HG03175 (cell line): ENCODE results near the gene GRB2.
"Not testable (repeated sequence)": the region's sequence is repeated elsewhere in the genome, so short reads cannot be mapped to it uniquely, and the experiment has no call there.

Experiments used
- ATAC-seq: cut with Tn5 transposase; IDR thresholded peaks from one replicate; pipeline ENCODE4 v1.9.1; 2021; ENCODE audit warnings: mild to moderate bottlenecking, moderate library complexity; ENCODE audit not compliant: unreplicated experiment

The GRB2 gene

DNA sequence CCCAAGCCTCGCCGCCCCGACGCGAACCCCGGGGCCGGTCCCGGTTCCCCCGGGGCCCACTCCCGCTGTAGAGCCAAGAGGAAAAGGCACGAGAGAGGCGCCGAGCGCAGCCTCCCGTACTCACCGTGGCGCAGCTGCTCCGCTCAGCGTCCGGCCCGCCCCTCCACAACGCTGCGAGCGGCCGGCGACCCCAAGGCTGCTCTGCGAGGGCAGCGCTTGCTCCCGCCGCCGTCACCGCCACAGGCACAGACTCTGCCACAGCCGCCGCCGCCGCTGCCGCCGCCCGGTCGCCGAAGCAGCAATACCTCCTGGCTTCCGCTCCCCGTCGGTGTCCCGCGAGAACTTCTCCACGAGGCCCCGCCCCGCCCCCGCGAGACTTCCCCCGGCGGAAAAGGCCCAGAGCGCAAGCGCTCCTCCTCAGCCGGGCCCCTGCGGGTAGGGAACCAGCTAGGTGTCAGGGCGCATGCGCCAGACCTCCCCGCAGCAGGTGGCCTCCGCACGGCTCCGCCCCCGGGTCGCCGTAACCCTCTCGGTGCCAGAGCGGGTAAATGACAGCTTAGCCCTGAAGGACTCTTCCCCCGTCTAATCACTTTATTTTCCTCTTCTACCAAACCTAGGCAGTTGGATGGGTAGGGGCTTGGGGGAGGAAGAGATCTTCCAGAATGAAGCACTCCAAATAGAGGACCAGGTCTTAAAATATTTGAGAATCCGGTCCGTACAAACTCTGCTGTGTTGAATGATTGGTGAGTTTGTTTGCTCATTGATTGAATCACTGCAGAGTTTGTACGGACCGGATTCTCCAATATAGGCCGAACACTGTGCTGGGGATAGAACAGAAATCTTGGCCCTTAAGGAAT is at the start of gene GRB2:
GRB2 (minus strand) TSS at position 314 of the 857 bp plus-strand sequence. CDS start 12,050 bp downstream, outside the sequence.
- ATAC-seq, result peak; percentile 83

DNA sequence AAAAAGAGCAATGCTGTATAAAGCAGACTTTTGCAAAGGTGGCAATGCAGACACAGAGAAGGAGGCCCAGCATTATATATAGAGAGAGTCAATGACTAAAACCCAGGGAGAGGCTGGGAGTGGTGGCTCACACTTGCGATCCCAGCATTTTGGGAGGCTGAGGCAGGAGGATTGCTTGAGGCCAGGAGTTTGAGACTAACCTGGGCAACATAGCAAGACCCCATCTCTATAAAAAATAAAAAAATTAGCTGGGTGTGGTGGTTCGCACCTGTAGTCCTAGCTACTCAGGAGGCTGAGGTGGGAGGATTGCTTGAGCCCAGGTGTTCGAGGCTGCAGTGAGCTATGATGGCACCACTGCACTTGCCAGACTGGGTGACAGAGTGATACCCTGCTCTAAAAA is 49.2 kb upstream of the GRB2 start:
- ATAC-seq, result not testable (repeated sequence)

DNA sequence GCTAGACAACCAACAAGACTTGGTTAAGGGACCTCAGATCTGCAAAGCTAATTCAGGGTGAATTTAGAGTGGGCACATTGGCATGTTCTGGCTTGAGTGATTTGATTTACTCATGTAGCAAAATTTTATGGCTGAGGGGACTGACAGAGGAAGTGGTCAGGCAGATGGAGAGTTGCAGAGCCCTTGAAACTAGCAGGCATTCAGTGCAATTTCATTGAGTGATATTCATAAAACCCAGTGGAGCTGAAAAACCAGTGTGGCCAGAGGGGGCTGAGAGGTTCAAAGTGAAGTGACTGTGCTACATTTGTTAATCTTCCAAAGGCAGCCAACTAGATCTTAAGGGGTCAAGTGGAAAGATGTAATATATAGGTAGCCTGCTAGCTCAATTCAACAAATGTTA is 48.7 kb upstream of the GRB2 start:
- no peak for ATAC-seq

DNA sequence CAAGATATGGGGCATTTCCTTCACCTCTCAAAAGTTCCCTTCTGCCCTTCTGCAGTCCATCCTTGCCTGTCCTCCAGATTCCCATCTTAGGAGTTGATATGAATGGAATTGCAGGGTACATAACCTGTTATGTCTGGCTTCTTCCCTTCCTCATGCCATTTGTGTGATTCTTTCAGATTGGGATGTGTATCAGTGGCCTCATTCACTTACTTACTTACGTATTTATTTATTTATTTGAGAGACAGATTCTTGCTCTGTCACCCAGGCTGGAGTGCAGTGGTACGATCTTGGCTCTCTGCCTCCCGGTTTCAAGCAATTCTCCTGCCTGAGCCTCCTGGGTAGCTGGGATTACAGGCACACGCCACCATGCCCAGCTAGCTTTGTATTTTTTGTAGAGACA is 44.8 kb upstream of the GRB2 start:
- no peak for ATAC-seq

DNA sequence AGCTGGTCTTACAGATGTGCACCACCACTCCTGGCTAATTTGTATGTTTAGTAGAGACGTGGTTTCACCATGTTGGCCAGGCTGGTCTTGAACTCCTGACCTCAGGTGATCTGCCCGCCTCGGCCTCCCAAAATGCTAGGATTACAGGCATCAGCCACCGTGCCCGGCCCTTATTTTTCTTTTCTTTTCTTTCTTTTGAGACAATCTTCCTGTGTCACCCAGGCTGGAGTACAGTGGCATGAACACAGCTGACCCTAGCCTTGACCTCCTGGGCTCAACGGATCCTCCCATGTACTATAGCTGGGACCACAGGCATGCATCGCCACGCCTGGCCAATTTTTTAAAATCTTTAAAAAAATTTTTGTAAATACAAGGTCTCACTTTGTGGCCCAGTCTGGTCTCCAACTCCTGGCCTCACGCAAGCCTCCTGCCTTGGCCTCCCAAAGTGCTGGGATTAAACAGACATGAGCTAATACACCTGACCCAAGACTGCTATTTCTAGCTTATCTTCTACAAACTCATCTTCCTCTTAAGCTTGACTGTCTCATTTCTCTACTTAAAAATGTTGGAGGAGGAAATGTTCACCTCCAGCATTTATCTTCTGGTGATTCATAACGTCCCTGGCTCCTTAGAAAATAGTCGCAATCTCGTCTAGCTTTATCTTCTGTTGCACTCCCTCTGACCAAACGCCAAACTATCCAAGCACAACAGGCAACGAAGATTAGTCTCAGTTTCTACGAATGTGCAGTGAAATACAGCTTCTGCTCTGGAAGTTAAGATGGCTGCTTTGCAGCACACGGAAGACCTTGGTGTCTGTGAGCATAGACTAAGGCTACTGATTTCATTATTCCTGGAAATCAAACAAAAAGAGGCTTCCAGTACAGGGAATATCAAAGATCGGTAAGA is 42.7 kb upstream of the GRB2 start:
- no peak for ATAC-seq

DNA sequence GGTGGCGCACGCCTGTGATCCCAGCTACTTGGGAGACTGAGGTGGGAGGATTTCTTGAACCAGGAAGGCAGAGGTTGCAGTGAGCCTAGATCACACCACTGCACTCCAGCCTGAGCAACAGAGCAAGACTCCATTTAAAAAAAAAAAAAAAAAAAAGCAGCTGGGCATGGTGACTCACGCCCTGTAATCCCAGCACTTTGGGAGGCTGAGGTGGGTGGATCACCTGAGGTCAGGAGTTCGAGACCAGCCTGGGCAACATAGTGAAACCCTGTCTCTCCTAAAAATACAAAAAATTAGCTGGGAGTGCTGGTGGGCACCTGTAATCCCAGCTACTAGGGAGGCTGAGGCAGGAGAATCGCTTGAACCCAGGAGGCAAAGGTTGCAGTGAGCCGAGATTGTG is 40.4 kb upstream of the GRB2 start:
- ATAC-seq, result not testable (repeated sequence)

DNA sequence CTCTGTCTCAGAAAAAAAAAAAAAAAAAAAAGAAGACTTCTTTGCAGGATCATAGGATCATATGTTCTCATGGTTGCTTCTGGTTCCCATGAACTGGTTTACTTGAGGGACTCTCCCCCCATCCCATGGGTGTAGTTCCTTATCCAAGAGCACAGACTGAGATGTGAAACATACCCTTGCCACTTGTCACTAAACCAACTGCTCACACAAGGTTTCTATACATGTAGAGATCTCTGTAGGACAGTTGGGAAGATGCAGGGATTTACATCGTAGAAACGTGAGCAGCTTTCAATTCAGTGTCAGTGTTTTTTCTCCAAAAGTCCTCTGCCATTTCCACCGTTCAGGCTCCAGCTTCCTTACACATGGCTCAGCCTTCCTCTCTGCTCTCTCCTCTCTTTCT is 39.8 kb upstream of the GRB2 start:
- ATAC-seq, result no peak

DNA sequence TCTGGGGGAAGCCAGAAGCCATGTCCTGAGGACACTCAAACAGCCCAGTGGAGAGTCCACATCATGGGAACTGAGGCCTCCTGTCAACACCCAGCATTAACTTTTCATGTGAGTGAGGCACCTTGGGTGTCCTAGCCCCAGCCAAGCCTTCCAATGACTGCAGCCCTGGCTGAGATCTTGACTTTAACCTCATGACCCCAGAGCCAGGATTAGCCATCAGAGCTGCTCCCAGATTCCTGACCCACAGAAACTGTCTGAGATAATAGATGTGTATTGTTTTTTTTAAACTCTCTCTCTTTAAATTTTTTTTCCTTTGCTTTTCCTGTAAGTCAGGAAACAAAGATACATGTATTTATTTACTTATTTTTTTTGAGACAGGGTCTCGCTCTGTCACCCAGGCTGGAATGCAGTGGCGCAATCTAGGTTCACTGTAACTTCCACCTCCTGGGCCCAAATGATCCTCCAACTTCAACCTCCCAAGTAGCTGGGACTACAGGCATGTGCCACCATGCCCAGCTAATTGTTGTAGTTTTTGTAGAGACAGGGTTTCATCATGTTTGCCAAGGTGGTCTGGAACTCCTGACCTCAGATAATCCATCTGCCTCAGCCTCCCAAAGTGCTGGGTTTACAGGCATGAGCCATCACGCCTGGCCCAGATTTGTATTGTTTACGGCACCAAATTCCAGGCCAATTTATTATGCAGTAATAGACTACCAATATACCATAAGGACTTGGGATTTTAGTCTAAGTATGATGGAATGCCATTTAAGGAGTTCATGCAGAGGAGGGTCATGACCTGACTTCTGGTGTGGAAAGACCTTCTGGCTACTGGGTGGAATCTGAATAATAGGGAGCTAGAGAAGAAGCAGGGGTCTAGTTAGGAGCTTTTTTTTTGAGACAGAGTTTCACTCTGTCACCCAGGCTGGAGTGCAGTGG is 37.0 kb upstream of the GRB2 start:
- no peak for ATAC-seq

DNA sequence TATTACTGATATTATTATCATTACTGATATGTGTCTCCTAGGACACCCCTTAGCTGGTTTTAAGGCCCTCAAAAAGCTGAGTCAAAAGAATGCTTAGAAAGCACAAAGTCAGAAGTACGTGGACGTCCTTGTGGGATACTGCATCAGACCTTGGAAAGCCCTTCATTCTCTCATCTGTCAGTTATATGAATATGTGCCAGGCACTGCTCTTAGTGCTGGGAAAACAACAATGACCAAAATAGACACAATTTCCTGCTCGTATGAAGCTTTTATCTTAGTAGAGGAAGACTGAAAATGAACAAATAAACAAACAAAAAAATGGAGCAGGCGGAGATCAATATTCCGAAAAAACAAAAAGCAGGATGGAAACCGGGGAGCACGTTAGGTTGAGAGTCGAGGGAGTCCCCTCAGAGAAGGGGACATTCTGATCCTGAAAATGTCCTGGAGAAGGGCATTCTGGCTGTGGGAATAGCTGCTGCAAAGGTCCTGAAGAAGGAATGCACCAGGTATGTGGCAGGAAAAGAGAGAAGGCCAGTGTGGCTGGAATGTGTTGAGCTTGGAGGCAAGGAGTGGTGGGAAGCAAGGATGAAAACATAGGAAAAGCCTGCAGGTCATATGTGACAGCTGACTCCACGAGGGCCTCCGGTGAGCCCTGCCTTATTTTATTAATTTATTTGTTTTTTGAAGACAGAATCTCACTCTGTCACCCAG is 35.4 kb upstream of the GRB2 start:
- ATAC-seq, result no peak

DNA sequence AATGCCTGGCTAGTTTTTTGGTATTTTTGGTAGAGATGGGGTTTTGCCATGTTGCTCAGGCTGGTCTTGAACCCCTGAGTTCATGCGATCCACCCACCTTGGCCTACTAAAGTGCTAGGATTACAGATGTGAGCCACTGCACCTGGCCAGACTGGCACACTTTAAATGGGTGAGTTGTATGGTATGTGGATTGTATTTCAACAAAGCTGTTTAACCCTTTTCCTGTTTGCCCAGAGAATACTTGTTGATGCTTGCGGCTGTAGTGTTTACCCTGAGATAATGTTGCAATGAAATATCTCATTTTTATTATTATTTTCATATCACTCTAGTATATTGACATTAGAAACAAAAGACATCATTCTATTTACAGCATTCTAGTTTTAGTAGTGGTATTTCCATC is 33.8 kb upstream of the GRB2 start:
- no peak for ATAC-seq

DNA sequence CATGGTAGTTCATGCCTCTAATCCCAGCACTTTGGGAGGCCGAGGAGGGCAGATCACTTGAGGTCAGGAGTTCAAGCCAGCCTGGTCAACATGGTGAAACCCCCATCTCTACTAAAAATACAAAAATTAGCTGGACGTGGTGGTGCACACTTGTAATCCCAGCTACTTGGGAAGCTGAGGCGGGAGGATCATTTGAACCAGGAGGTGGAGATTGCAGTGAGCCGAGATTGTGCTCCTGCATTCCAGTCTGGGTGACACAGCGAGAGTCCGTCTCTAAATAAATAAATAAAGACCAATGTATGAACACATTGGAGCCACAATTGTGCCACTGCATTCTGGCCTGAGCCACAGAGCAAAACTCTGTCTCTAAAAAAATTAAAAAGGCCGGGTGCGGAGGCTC is 31.9 kb upstream of the GRB2 start:
- ATAC-seq, result not testable (repeated sequence)

DNA sequence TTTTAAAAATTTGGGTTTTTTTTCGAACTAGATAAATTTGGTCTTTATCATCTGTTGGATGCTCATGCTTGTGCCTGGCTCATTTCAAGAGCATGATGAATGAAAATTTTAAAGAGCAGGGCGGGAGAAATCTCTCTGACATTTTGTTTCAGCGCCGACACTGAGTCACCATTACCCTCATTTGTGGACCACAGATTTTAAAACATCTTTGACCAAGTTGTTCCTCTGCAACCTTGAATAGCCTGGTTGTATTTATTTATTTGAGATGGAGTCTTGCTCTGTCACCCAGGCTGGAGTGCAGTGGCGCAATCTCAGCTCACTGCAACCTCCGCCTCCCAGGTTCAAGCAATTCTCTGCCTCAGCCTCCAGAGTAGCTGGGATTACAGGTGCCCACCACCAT is 29.0 kb upstream of the GRB2 start:
- ATAC-seq, result not testable (repeated sequence)

DNA sequence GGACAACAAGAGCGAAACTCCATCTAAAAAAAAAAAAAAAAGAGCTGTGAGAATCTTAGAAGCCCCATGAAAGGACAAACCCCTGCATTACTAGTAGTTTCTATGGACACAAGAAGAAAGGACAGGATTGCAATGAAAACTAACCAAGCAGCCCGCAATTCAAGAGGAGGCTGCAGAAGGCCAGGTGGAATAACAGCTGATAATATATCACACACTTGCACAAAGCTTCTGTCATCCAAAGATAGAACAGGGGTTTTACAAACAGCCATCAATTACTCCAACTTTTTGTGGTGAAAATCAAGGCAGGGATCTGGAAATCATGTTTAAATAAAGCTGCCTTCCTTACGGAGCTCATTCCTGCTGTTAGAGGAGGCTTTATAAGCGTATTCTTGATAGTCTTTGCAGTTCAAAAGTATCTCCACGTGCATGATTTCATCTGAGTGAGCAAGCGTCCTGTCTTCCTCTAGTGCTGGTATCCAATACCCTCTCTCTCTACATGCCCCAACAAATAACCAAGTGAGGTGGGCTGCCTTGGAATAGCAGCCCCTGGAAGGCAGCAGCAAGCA is 27.8 kb upstream of the GRB2 start:
- no peak for ATAC-seq

DNA sequence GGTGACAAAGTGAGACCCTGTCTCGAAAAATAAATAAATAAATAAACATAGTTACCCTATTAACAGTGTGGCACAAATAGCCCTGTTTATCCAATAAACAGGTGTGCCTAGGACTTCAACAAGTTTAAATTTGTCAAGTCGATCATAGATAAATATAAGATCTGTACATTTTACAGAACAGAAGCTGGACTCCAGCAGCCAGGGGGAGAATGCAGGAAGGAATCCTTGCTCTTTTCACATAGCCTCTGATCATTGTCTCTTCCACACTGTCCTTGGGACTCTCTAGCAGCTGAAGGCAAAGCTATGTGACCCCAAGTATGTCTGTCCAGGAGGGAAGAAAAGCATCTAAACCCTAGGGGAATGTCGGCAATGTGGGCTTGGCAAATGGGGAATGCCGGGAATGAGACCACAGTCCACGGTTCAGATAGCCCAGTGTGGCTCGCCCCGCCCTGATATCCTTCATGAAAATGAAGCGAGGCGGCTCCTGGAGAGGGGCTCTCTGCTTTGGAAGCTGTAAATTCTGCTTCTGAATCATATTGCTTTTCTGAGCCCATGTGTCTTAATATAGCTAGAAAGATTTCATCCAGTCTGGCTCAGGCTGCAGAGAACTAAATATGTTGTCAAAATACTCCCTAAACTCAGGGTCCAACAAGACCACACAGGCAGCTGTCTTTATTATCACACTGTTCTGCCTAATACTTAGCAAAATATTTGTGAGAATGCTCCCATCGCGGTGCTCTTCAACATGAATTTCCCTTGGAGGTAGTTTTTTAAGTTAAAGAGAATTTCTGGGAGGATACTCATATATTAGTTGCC is 24.9 kb upstream of the GRB2 start:
- ATAC-seq, result no peak

DNA sequence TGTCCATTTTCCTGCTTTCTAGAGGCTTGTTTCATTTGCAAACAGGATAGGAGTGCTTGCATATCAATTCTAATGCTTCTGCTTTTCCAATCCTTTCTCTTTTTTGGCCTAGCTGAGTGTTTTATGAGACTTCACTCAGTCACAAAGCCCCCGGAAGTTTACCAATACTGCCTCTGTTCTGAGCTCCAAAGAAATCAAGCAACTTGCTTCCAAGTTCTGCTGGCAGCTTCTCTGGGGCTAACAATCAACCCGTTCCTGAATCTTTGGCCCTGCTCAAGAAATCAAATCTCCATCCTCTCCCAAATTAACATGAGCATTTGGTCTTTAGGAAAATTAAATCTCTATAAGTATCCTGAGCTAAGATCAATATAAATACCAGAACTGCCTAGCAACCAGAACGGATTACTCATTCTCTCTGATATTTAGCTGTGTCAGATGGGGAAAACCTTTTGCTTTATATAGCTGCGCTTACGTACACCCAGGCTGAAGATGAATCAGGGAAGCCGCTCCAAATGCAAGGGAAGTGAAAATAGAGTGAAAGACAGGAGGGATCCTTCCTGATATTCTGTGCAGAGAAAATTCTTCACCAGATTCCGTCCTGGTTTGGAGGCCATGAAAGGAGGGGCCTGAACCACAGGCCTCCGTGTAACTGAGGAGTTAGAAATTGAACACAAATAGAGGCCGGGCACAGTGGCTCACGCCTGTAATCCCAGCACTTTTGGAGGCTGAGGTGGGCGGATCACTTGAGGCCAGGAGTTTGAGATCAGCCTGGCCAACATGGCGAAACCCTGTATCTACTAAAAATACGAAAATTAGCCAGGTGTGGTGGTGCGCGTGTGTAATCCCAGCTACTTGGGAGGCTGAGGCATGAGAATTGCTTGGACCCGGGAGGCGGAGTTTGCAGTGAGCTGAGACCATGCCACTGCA is 23.3 kb upstream of the GRB2 start:
- ATAC-seq, result no peak

DNA sequence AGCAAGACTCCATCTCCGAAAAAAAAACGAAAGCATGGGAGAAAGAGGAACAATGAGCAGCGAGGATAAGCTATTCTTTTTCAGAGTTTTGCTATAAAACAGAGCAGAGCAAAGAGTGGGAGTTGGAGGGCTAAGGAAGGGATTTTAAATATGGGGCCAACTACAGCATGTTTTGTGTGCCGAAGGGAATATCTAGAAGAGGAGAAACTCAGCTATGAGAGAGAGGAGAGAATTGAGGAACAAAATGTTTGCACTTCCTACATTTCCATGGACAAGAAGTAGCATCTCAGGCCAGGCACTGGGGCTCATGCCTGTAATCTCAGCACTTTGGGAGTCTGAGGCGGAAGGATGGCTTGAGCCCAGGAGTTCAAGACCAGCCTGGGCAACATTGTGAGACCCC is 13.1 kb upstream of the GRB2 start:
- no peak for ATAC-seq

DNA sequence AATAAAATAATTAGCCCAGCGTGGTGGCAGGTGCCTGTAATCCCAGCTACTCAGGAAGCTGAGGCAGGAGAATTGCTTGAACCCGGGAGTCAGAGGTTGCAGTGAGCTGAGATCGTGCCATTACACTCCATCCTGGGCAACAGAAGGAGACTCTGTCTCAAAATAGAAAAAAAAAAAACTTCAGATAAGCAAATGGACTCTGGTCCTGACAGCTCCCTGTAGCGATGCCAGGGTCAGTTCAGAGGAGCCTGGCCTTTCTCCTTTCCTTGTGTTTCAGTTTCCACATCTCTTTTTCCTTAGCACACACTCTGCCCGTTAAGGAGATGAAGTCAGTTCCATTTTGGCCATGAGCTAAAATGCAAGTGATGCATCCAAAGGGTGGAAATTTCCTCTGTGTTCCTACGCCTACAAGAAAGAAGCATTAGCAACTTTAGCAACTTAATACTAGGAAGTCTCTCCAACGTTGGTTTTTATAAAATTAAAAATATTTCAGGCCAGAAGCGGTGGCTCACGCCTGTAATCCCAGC is 11.6 kb upstream of the GRB2 start:
- no peak for ATAC-seq

DNA sequence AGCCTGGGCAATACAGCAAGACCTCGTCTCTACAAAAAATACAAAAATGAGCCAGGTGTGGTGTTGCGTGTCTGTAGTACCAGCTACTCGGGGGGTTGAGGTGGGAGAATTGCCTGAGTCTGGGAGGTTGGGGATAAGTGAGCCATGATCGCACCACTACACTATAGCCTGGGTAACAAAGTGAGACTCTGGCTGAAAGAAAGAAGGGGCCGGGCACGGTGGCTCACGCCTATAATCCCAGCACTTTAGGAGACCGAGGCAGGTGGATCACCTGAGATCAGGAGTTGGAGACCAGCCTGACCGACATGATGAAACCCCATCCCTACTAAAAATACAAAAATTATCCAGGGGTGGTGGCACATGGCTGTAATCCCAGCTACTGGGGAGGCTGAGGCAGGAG is 10.5 kb upstream of the GRB2 start:
- no peak for ATAC-seq
